GM18499 (cell line): ENCODE measurements around the gene SLIT1.
A peak's percentile ranks its signal among the peaks of the same experiment; 100 is the strongest.

Experiments used
- ATAC-seq: cut with Tn5 transposase; IDR thresholded peaks from one replicate; pipeline ENCODE4 v1.9.1; 2021; ENCODE audit warnings: moderate number of reproducible peaks; ENCODE audit not compliant: insufficient read depth, unreplicated experiment

SLIT1 gene

GRCh38 chr10:97016728-97017473 is 168.9 kb downstream of the SLIT1 start:
- peak; percentile 52 for ATAC-seq

- no peak for ATAC-seq
Observed at GRCh38 chr10:97015240-97015639, 170.5 kb downstream of the SLIT1 start.

GRCh38 chr10:97013983-97014382 is 171.8 kb downstream of the SLIT1 start:
- ATAC-seq, result no peak

GRCh38 chr10:97013568-97013967 is 172.2 kb downstream of the SLIT1 start:
- ATAC-seq, result no peak

GRCh38 chr10:97012470-97012869 is 173.3 kb downstream of the SLIT1 start:
- no peak for ATAC-seq

GRCh38 chr10:97011397-97011796 is 174.4 kb downstream of the SLIT1 start:
- no peak for ATAC-seq

- ATAC-seq, result no peak
Observed at GRCh38 chr10:97010695-97011206, 175.0 kb downstream of the SLIT1 start.

GRCh38 chr10:97007417-97007816 is 178.3 kb downstream of the SLIT1 start:
- no peak for ATAC-seq

- no peak for ATAC-seq
Observed at GRCh38 chr10:97006364-97006763, 179.4 kb downstream of the SLIT1 start.

- ATAC-seq, result no peak
Observed at GRCh38 chr10:97005349-97005748, 180.4 kb downstream of the SLIT1 start.

- ATAC-seq, result no peak
Observed at GRCh38 chr10:97004591-97004990, 181.2 kb downstream of the SLIT1 start.

GRCh38 chr10:97003804-97004201 is 182.0 kb downstream of the SLIT1 start:
- no peak for ATAC-seq

- no peak for ATAC-seq
Observed at GRCh38 chr10:97003151-97003803, 182.5 kb downstream of the SLIT1 start.

GRCh38 chr10:97002670-97003069 is 183.1 kb downstream of the SLIT1 start:
- no peak for ATAC-seq

GRCh38 chr10:97001183-97001991 is 184.4 kb downstream of the SLIT1 start:
- no peak for ATAC-seq

- ATAC-seq, result no peak
Observed at GRCh38 chr10:97000487-97001182, 185.1 kb downstream of the SLIT1 start.

GRCh38 chr10:96999987-97000386 is 185.8 kb downstream of the SLIT1 start:
- ATAC-seq, result no peak

- ATAC-seq, result no peak
Observed at GRCh38 chr10:96999337-96999736, 186.4 kb downstream of the SLIT1 start.

GRCh38 chr10:96998329-96998888 is 187.3 kb downstream of the SLIT1 start:
- ATAC-seq, result no peak
